Peyer's patch (tissue), 4 donors: ENCODE results near the gene SULT2A1. TPM values are rescaled to one million over a fixed set of nuclear protein-coding genes. Genes with fewer than 3 reads are reported as not detected.

ENCODE experiments used
- DNase-seq, 3 donors: peaks; one replicate each; pipeline ENCODE4 v3.0.0-alpha.2; 2017 to 2019
- H3K27ac ChIP-seq, 4 donors: fragments of 200-600 bp; sonication (generic); one replicate each; pipeline ENCODE4 v1.5.1; 2016 to 2019
- H3K27me3 ChIP-seq, 2 donors: fragments of 200-600 bp; sonication (generic); one replicate each; pipeline ENCODE4 v1.5.1; 2019
- H3K36me3 ChIP-seq, 3 donors: fragments of 200-600 bp; sonication (generic); one replicate each; pipeline ENCODE4 v1.5.1; 2016 to 2019
- H3K4me1 ChIP-seq, 4 donors: fragments of 200-600 bp; sonication (generic); one replicate each; pipeline ENCODE4 v1.5.1; 2016 to 2019
- H3K4me3 ChIP-seq, 4 donors: fragments of 200-600 bp; sonication (generic); 1 replicate in 3 of 4; 2 replicates in 1 of 4; pipeline ENCODE4 v1.5.1; 2016 to 2019; ENCODE audit warnings: mild to moderate bottlenecking in 1 of 4
- H3K9me3 ChIP-seq, 4 donors: fragments of 200-600 bp; sonication (generic); one replicate each; pipeline ENCODE4 v1.5.1; 2016 to 2019; ENCODE audit warnings: mild to moderate bottlenecking in 1 of 4
- CTCF ChIP-seq, 6 experiments: fragments of 450-650 bp in 4 of 6; fragments of 200-600 bp in 2 of 6; sonication (generic) in 1 of 6; IDR thresholded peaks; one replicate each; pipeline ENCODE4 v1.5.1; 2017 to 2019; ENCODE audit warnings: antibody characterized with exemption in 6 of 6, mild to moderate bottlenecking in 3 of 6, moderate library complexity in 1 of 6
- POLR2A ChIP-seq, 2 donors: fragments of 450-650 bp; IDR thresholded peaks; one replicate each; pipeline ENCODE4 v1.5.1; 2017; ENCODE audit warnings: antibody characterized with exemption in 2 of 2, mild to moderate bottlenecking in 2 of 2, moderate library complexity in 2 of 2
- total RNA-seq, 4 donors: library from RNA; depleted of rRNA; stranded (reverse); fragments of >200 nt; gene quantifications; one replicate each; pipeline ENCODE4 v1.1.0, GENCODE V29; 2016

Gene SULT2A1
- total RNA-seq, 4 donors from 2014 or later: 22.3 to 126 (median 55.8) TPM; not detected in 1

DNA sequence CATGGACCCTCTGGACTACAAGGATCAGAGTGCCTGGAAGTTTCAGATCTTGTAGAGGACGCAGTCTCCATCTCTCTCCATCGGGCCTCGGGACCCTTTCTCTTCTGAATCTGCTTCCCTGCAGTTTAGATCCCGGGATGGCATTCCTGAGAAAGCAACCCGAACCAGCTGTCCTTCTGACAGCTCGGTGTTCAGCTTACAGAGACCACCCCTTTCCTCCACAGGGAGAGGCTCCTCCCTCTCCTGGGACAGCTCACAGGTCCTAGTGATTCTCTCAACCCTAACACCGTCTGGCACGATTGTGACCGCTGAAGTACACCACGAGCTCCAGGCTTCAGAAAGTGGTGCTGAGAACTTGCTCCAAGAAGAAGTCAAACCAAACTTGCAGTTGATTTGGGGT, 46.2 kb downstream of the SULT2A1 start:
- Histone ChIP-seq H3K36me3 (no peaks in the 10 kb centered on the region), H3K4me1 (no peaks in the 10 kb centered on the region), H3K27ac (no peak overlapping the region), H3K9me3 (no peaks in the 10 kb centered on the region), H3K4me3 (no peak overlapping the region), H3K27me3 (no peaks in the 10 kb centered on the region)
- TF ChIP-seq POLR2A (IDR thresholded peaks at IDR 0.05) (no peak), CTCF (IDR thresholded peaks at IDR 0.05) (no peak)
- no peak for DNase-seq

GRCh38 chr19:47839411-47839810, 46.7 kb downstream of the SULT2A1 start:
- TF ChIP-seq POLR2A (IDR thresholded peaks at IDR 0.05) (no peak), CTCF (IDR thresholded peaks at IDR 0.05) (no peak)
- no peaks in the 10 kb centered on the region for H3K4me1 ChIP-seq
- H3K9me3 ChIP-seq: no peaks in the 10 kb centered on the region
- DNase-seq: no peak
- no peaks in the 10 kb centered on the region for H3K27me3 ChIP-seq
- H3K27ac ChIP-seq: no peak overlapping the region
- H3K36me3 ChIP-seq: no peaks in the 10 kb centered on the region
- no peak overlapping the region for H3K4me3 ChIP-seq

DNA sequence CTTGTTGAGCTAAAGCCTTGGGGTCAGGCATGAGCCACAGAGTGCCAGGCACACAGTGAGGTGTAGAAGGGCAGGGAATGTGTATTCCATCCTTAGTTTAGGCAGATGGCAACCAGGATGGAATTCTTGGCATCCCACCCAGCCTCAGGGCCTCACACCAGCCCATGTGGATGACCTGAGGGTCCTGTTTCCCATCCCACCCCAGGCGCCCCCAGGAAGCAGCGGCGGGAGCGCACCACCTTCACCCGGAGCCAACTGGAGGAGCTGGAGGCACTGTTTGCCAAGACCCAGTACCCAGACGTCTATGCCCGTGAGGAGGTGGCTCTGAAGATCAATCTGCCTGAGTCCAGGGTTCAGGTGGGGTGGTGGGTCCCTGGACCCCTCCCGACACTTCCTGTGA, 50.1 kb downstream of the SULT2A1 start:
- H3K27ac ChIP-seq: no peak overlapping the region
- H3K27me3 ChIP-seq: no peaks in the 10 kb centered on the region
- H3K4me1 ChIP-seq: no peaks in the 10 kb centered on the region
- no peaks in the 10 kb centered on the region for H3K36me3 ChIP-seq
- no peak for DNase-seq
- no peaks in the 10 kb centered on the region for H3K9me3 ChIP-seq
- no peak overlapping the region for H3K4me3 ChIP-seq
- TF ChIP-seq CTCF (IDR thresholded peaks at IDR 0.05) (no peak), POLR2A (IDR thresholded peaks at IDR 0.05) (no peak)

GRCh38 chr19:47832723-47833122, 53.4 kb downstream of the SULT2A1 start:
- no peak for DNase-seq
- Histone ChIP-seq H3K36me3 (no peaks in the 10 kb centered on the region), H3K27ac (no peak overlapping the region), H3K9me3 (no peaks in the 10 kb centered on the region), H3K4me3 (no peak overlapping the region), H3K4me1 (no peaks in the 10 kb centered on the region), H3K27me3 (no peaks in the 10 kb centered on the region)
- TF ChIP-seq POLR2A (IDR thresholded peaks at IDR 0.05): no peak
- no peak for TF ChIP-seq CTCF (IDR thresholded peaks at IDR 0.05)

GRCh38 chr19:47826800-47827199, 59.3 kb downstream of the SULT2A1 start:
- DNase-seq: no peak
- Histone ChIP-seq H3K4me3 (no peak overlapping the region), H3K36me3 (no peaks in the 10 kb centered on the region), H3K4me1 (no peaks in the 10 kb centered on the region), H3K27me3 (no peaks in the 10 kb centered on the region), H3K27ac (no peak overlapping the region), H3K9me3 (no peaks in the 10 kb centered on the region)
- TF ChIP-seq POLR2A (IDR thresholded peaks at IDR 0.05) (no peak), CTCF (IDR thresholded peaks at IDR 0.05) (no peak)

GRCh38 chr19:47824396-47824795, 61.7 kb downstream of the SULT2A1 start:
- H3K27me3 ChIP-seq: no peaks in the 10 kb centered on the region
- DNase-seq: no peak
- TF ChIP-seq CTCF (IDR thresholded peaks at IDR 0.05): no peak
- TF ChIP-seq POLR2A (IDR thresholded peaks at IDR 0.05): no peak
- no peaks in the 10 kb centered on the region for H3K36me3 ChIP-seq
- H3K9me3 ChIP-seq: no peaks in the 10 kb centered on the region
- no peaks in the 10 kb centered on the region for H3K4me1 ChIP-seq
- no peak overlapping the region for H3K4me3 ChIP-seq
- no peak overlapping the region for H3K27ac ChIP-seq
